WTC11 (cell line): ENCODE results near the gene HID1. TPM values are rescaled to one million over a fixed set of nuclear protein-coding genes. Genes with fewer than 3 reads are reported as not detected.

ENCODE experiments used
- AR ChIP-seq: fragments of 250-450 bp; sonication (Bioruptor Pico); IDR thresholded peaks from 2 replicates; pipeline ENCODE4 v1.9.0; 2021; ENCODE audit warnings: mild to moderate bottlenecking
- ATF2 ChIP-seq: sonication (generic); formaldehyde crosslinking; IDR thresholded peaks from 2 replicates; pipeline ENCODE4 v1.8.1; 2022; ENCODE audit warnings: low read depth, missing genetic modification reagents, borderline replicate concordance
- ATF6 ChIP-seq: sonication (generic); formaldehyde crosslinking; IDR thresholded peaks from 2 replicates; pipeline ENCODE4 v1.8.1; 2023; ENCODE audit warnings: mild to moderate bottlenecking, missing genetic modification reagents
- ERG ChIP-seq: fragments of 250-450 bp; sonication (Bioruptor Pico); IDR thresholded peaks from 2 replicates; pipeline ENCODE4 v1.8.0; 2021; ENCODE audit warnings: mild to moderate bottlenecking
- GABPB1 ChIP-seq: sonication (generic); formaldehyde crosslinking; IDR thresholded peaks from 2 replicates; pipeline ENCODE4 v1.8.1; 2023; ENCODE audit warnings: mild to moderate bottlenecking, missing genetic modification reagents
- IRF2 ChIP-seq: sonication (generic); formaldehyde crosslinking; IDR thresholded peaks from 2 replicates; pipeline ENCODE4 v1.8.0; 2022; ENCODE audit warnings: low read depth, missing genetic modification reagents, borderline replicate concordance
- JAZF1 ChIP-seq: fragments of 250-450 bp; sonication (Bioruptor Pico); IDR thresholded peaks from 2 replicates; pipeline ENCODE4 v1.9.0; 2021; ENCODE audit warnings: moderate library complexity, mild to moderate bottlenecking, inconsistent platforms
- MXD4 ChIP-seq: fragments of 250-450 bp; sonication (Bioruptor Pico); IDR thresholded peaks from 2 replicates; pipeline ENCODE4 v1.8.0; 2021; ENCODE audit warnings: mild to moderate bottlenecking, moderate library complexity, borderline replicate concordance
- NR3C1 ChIP-seq: sonication (generic); formaldehyde crosslinking; conservative IDR thresholded peaks from 2 replicates; pipeline ENCODE4 v1.8.1; 2023; ENCODE audit warnings: low read depth, mild to moderate bottlenecking, missing genetic modification reagents
- SOX15 ChIP-seq: fragments of 250-450 bp; sonication (Bioruptor Pico); IDR thresholded peaks from 2 replicates; pipeline ENCODE4 v1.9.0; 2021; ENCODE audit warnings: mild to moderate bottlenecking
- TCF7 ChIP-seq: sonication (generic); formaldehyde crosslinking; IDR thresholded peaks from 2 replicates; pipeline ENCODE4 v1.8.0; 2022; ENCODE audit warnings: mild to moderate bottlenecking, low read depth, missing genetic modification reagents, moderate library complexity
- ZNF281 ChIP-seq: sonication (generic); formaldehyde crosslinking; IDR thresholded peaks from 2 replicates; pipeline ENCODE4 v1.8.0; 2023; ENCODE audit warnings: mild to moderate bottlenecking, missing genetic modification reagents
- ZNF396 ChIP-seq: fragments of 250-450 bp; sonication (Bioruptor Pico); IDR thresholded peaks from 2 replicates; pipeline ENCODE4 v1.8.0; 2021; ENCODE audit warnings: mild to moderate bottlenecking, moderate library complexity, borderline replicate concordance
- total RNA-seq: library from RNA; stranded (reverse); gene quantifications from 3 replicates; pipeline ENCODE4 v1.2.3, GENCODE V29; 2021
- TF ChIP-seq, protein P1 (sequence below): sonication (generic); formaldehyde crosslinking; IDR thresholded peaks from 2 replicates; pipeline ENCODE4 v1.8.1; 2023; ENCODE audit warnings: mild to moderate bottlenecking, missing genetic modification reagents, borderline replicate concordance
- TF ChIP-seq, protein P2 (sequence below): sonication (generic); formaldehyde crosslinking; IDR thresholded peaks from 2 replicates; pipeline ENCODE4 v1.8.0; 2023; ENCODE audit warnings: missing genetic modification reagents, mild to moderate bottlenecking, borderline replicate concordance
- TF ChIP-seq, protein P3 (sequence below): sonication (generic); formaldehyde crosslinking; IDR thresholded peaks from 2 replicates; pipeline ENCODE4 v1.8.1; 2023; ENCODE audit warnings: mild to moderate bottlenecking, moderate library complexity, missing genetic modification reagents

The HID1 gene
- total RNA-seq, 1 experiment from 2014 or later = 16.7 TPM

GRCh38 chr17:74981979-74982662 is 9.6 kb upstream of the HID1 start (continued):
- TF ChIP-seq, protein P1, sequence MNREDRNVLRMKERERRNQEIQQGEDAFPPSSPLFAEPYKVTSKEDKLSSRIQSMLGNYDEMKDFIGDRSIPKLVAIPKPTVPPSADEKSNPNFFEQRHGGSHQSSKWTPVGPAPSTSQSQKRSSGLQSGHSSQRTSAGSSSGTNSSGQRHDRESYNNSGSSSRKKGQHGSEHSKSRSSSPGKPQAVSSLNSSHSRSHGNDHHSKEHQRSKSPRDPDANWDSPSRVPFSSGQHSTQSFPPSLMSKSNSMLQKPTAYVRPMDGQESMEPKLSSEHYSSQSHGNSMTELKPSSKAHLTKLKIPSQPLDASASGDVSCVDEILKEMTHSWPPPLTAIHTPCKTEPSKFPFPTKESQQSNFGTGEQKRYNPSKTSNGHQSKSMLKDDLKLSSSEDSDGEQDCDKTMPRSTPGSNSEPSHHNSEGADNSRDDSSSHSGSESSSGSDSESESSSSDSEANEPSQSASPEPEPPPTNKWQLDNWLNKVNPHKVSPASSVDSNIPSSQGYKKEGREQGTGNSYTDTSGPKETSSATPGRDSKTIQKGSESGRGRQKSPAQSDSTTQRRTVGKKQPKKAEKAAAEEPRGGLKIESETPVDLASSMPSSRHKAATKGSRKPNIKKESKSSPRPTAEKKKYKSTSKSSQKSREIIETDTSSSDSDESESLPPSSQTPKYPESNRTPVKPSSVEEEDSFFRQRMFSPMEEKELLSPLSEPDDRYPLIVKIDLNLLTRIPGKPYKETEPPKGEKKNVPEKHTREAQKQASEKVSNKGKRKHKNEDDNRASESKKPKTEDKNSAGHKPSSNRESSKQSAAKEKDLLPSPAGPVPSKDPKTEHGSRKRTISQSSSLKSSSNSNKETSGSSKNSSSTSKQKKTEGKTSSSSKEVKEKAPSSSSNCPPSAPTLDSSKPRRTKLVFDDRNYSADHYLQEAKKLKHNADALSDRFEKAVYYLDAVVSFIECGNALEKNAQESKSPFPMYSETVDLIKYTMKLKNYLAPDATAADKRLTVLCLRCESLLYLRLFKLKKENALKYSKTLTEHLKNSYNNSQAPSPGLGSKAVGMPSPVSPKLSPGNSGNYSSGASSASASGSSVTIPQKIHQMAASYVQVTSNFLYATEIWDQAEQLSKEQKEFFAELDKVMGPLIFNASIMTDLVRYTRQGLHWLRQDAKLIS (CRISPR knock-in tag) = 0 out of 2 replicates have a peak, but pooled peaks have one; percentile 46
- TF ChIP-seq IRF2 (CRISPR knock-in tag) (no peak), ATF2 (CRISPR knock-in tag) (no peak), TCF7 (CRISPR knock-in tag) (no peak), MXD4 (no peak), AR (no peak), ATF6 (no peak), ERG (CRISPR knock-in tag) (no peak), GABPB1 (CRISPR knock-in tag) (peak; percentile 84), SOX15 (no peak), JAZF1 (CRISPR knock-in tag) (no peak), ZNF281 (CRISPR knock-in tag) (peak; percentile 87), ZNF396 (CRISPR knock-in tag) (no peak), NR3C1 (peak; percentile 81; the same call in 1 of the 2 replicates)
- TF ChIP-seq, protein P2, sequence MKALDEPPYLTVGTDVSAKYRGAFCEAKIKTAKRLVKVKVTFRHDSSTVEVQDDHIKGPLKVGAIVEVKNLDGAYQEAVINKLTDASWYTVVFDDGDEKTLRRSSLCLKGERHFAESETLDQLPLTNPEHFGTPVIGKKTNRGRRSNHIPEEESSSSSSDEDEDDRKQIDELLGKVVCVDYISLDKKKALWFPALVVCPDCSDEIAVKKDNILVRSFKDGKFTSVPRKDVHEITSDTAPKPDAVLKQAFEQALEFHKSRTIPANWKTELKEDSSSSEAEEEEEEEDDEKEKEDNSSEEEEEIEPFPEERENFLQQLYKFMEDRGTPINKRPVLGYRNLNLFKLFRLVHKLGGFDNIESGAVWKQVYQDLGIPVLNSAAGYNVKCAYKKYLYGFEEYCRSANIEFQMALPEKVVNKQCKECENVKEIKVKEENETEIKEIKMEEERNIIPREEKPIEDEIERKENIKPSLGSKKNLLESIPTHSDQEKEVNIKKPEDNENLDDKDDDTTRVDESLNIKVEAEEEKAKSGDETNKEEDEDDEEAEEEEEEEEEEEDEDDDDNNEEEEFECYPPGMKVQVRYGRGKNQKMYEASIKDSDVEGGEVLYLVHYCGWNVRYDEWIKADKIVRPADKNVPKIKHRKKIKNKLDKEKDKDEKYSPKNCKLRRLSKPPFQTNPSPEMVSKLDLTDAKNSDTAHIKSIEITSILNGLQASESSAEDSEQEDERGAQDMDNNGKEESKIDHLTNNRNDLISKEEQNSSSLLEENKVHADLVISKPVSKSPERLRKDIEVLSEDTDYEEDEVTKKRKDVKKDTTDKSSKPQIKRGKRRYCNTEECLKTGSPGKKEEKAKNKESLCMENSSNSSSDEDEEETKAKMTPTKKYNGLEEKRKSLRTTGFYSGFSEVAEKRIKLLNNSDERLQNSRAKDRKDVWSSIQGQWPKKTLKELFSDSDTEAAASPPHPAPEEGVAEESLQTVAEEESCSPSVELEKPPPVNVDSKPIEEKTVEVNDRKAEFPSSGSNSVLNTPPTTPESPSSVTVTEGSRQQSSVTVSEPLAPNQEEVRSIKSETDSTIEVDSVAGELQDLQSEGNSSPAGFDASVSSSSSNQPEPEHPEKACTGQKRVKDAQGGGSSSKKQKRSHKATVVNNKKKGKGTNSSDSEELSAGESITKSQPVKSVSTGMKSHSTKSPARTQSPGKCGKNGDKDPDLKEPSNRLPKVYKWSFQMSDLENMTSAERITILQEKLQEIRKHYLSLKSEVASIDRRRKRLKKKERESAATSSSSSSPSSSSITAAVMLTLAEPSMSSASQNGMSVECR (CRISPR knock-in tag) = peak; percentile 95
- TF ChIP-seq, protein P3, sequence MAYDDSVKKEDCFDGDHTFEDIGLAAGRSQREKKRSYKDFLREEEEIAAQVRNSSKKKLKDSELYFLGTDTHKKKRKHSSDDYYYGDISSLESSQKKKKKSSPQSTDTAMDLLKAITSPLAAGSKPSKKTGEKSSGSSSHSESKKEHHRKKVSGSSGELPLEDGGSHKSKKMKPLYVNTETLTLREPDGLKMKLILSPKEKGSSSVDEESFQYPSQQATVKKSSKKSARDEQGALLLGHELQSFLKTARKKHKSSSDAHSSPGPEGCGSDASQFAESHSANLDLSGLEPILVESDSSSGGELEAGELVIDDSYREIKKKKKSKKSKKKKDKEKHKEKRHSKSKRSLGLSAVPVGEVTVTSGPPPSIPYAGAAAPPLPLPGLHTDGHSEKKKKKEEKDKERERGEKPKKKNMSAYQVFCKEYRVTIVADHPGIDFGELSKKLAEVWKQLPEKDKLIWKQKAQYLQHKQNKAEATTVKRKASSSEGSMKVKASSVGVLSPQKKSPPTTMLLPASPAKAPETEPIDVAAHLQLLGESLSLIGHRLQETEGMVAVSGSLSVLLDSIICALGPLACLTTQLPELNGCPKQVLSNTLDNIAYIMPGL (CRISPR knock-in tag) = peak; percentile 87; the same call in 1 of the 2 replicates
